H9 (cell line): Measurements from ENCODE around the gene GCSAML. TPM values are rescaled to one million over a fixed set of nuclear protein-coding genes. Genes with fewer than 3 reads are reported as not detected.

ENCODE experiments used
- DNase-seq: peaks from one replicate; pipeline ENCODE4 v3.0.0-alpha.2; 2017
- H2AFZ ChIP-seq: one replicate; pipeline ENCODE4 v1.6.1; 2013; ENCODE audit warnings: mild to moderate bottlenecking, low read length, control low read depth, moderate library complexity
- H2AK5ac ChIP-seq: 2 replicates; pipeline ENCODE4 v1.6.1; 2013; ENCODE audit warnings: low read length, control low read depth, mixed read lengths; ENCODE audit not compliant: insufficient read length
- H2BK120ac ChIP-seq: one replicate; pipeline ENCODE4 v1.6.1; 2013; ENCODE audit warnings: low read depth, mild to moderate bottlenecking, low read length, control low read depth, inconsistent platforms; ENCODE audit not compliant: poor library complexity, severe bottlenecking
- H2BK12ac ChIP-seq: 2 replicates; pipeline ENCODE4 v1.6.1; 2013; ENCODE audit warnings: low read length, control low read depth, mixed read lengths, low read depth; ENCODE audit not compliant: insufficient read length
- H2BK15ac ChIP-seq: 2 replicates; pipeline ENCODE4 v1.6.1; 2013; ENCODE audit warnings: low read depth, low read length, control low read depth
- H2BK20ac ChIP-seq: one replicate; pipeline ENCODE4 v1.6.1; 2013; ENCODE audit warnings: low read depth, mild to moderate bottlenecking, low read length, control low read depth, inconsistent platforms; ENCODE audit not compliant: poor library complexity, severe bottlenecking
- H2BK5ac ChIP-seq: 2 replicates; pipeline ENCODE4 v1.6.1; 2013; ENCODE audit warnings: low read length, control low read depth, mixed read lengths; ENCODE audit not compliant: insufficient read length
- H3K14ac ChIP-seq: 2 replicates; pipeline ENCODE4 v1.6.1; 2013; ENCODE audit warnings: low read length, control low read depth; ENCODE audit not compliant: insufficient read depth
- H3K18ac ChIP-seq: 2 replicates; pipeline ENCODE4 v1.6.1; 2013; ENCODE audit warnings: low read depth, mild to moderate bottlenecking, mixed read lengths, low read length, control low read depth; ENCODE audit not compliant: insufficient read length
- H3K23ac ChIP-seq: 2 replicates; pipeline ENCODE4 v1.6.1; 2013; ENCODE audit warnings: low read length, control low read depth, mixed read lengths, low read depth; ENCODE audit not compliant: insufficient read length
- H3K23me2 ChIP-seq: 2 replicates; pipeline ENCODE4 v1.6.1; 2013; ENCODE audit warnings: low read depth, mild to moderate bottlenecking, mixed read lengths, low read length, control low read depth; ENCODE audit not compliant: insufficient read length, poor library complexity, severe bottlenecking
- H3K27ac ChIP-seq: 2 replicates; pipeline ENCODE4 v1.5.1; 2013; ENCODE audit warnings: low read length, control low read depth, mixed read lengths, low read depth; ENCODE audit not compliant: insufficient read length
- H3K27me3 ChIP-seq: 2 replicates; pipeline ENCODE4 v1.6.1; 2013; ENCODE audit warnings: low read length, control low read depth, inconsistent platforms; ENCODE audit not compliant: insufficient read depth
- H3K4ac ChIP-seq: 2 replicates; pipeline ENCODE4 v1.6.1; 2013; ENCODE audit warnings: low read depth, mild to moderate bottlenecking, control low read depth, inconsistent platforms, low read length, moderate library complexity
- H3K4me1 ChIP-seq: 2 replicates; pipeline ENCODE4 v1.6.1; 2013; ENCODE audit warnings: low read length, control low read depth, inconsistent platforms; ENCODE audit not compliant: insufficient read depth
- H3K4me2 ChIP-seq: 2 replicates; pipeline ENCODE4 v1.6.1; 2013; ENCODE audit warnings: low read length, control low read depth, mixed read lengths; ENCODE audit not compliant: insufficient read length, insufficient read depth
- H3K56ac ChIP-seq: 2 replicates; pipeline ENCODE4 v1.6.1; 2013; ENCODE audit warnings: low read depth, mild to moderate bottlenecking, mixed read lengths, low read length, control low read depth; ENCODE audit not compliant: insufficient read length
- H3K79me1 ChIP-seq: 2 replicates; pipeline ENCODE4 v1.6.1; 2013; ENCODE audit warnings: low read depth, mild to moderate bottlenecking, moderate library complexity, low read length, control low read depth, inconsistent platforms; ENCODE audit not compliant: insufficient read depth, poor library complexity, severe bottlenecking
- H3K79me2 ChIP-seq: 2 replicates; pipeline ENCODE4 v1.6.1; 2013; ENCODE audit warnings: low read length, control low read depth, inconsistent platforms; ENCODE audit not compliant: insufficient read depth
- H3K9ac ChIP-seq: 2 replicates; pipeline ENCODE4 v1.6.1; 2013; ENCODE audit warnings: low read length, control low read depth, mixed read lengths; ENCODE audit not compliant: insufficient read length; ENCODE audit errors: extremely low read depth
- H3K9me3 ChIP-seq: one replicate; pipeline ENCODE4 v1.6.1; 2013; ENCODE audit warnings: low read depth, low read length, inconsistent platforms; ENCODE audit not compliant: control insufficient read depth
- H3T11ph ChIP-seq: one replicate; pipeline ENCODE4 v1.6.1; 2013; ENCODE audit warnings: mild to moderate bottlenecking, low read length, control low read depth, inconsistent platforms
- H4K20me1 ChIP-seq: one replicate; pipeline ENCODE4 v1.6.1; 2013; ENCODE audit not compliant: control insufficient read depth, insufficient read length, insufficient read depth
- H4K5ac ChIP-seq: 2 replicates; pipeline ENCODE4 v1.6.1; 2013; ENCODE audit warnings: low read depth, mild to moderate bottlenecking, mixed read lengths, low read length, control low read depth; ENCODE audit not compliant: insufficient read length
- H4K8ac ChIP-seq: replicated peaks from 2 replicates; pipeline ENCODE4 v1.6.1; 2013; ENCODE audit warnings: low read length, control low read depth, mixed read lengths, low read depth; ENCODE audit not compliant: insufficient read length
- H4K91ac ChIP-seq: 2 replicates; pipeline ENCODE4 v1.6.1; 2013; ENCODE audit warnings: low read depth, mild to moderate bottlenecking, moderate library complexity, mixed read lengths, low read length, control low read depth; ENCODE audit not compliant: insufficient read length
- H3K27ac Mint-ChIP-seq, 3 experiments: 2 replicates in 2 of 3; 3 replicates in 1 of 3; pipeline ENCODE4 v1.8.0; 2020 to 2021; ENCODE audit warnings: mixed read lengths in 3 of 3, mild to moderate bottlenecking in 1 of 3, moderate library complexity in 1 of 3
- H3K27me3 Mint-ChIP-seq: 2 replicates; pipeline ENCODE4 v1.8.0; 2021; ENCODE audit warnings: low read depth, mild to moderate bottlenecking, moderate library complexity, mixed read lengths
- H3K36me3 Mint-ChIP-seq, 3 experiments: 2 replicates in 2 of 3; 3 replicates in 1 of 3; pipeline ENCODE4 v1.8.0; 2020 to 2021; ENCODE audit warnings: low read depth in 3 of 3, mixed read lengths in 3 of 3; ENCODE audit not compliant: insufficient read depth in 1 of 3
- H3K4me1 Mint-ChIP-seq, 2 experiments: 2 replicates each; pipeline ENCODE4 v1.8.0; 2020; ENCODE audit warnings: mixed read lengths in 2 of 2
- H3K4me3 Mint-ChIP-seq, 2 experiments: 2 replicates in 1 of 2; 3 replicates in 1 of 2; pipeline ENCODE4 v1.8.0; 2020 to 2021; ENCODE audit warnings: mild to moderate bottlenecking in 2 of 2, mixed read lengths in 2 of 2, moderate library complexity in 1 of 2
- H3K9me3 Mint-ChIP-seq, 2 experiments: 2 replicates in 1 of 2; 3 replicates in 1 of 2; pipeline ENCODE4 v1.8.0; 2020; ENCODE audit warnings: mild to moderate bottlenecking in 2 of 2, mixed read lengths in 2 of 2, moderate library complexity in 1 of 2
- WGBS: extraction: QIAGEN DNeasy Blood & Tissue Kit; methylation state at CpG from one replicate; pipeline ENCODE4 v1.1.7; 2013; ENCODE audit warnings: missing lambda C conversion rate, low lambda C conversion rate, mixed read lengths; ENCODE audit not compliant: insufficient read length; ENCODE audit errors: extremely low coverage; 5-methylcytosine and 5-hydroxymethylcytosine counted together
- total RNA-seq: library from RNA; stranded (reverse); gene quantifications from 2 replicates; pipeline ENCODE4 v1.2.1, GENCODE V29; 2021
- TF ChIP-seq, protein P1 (sequence below): fragments of 200-600 bp; sonication (generic); conservative IDR thresholded peaks from 3 replicates; pipeline ENCODE4 v1.8.0; 2021; ENCODE audit warnings: antibody characterized with exemption, mild to moderate bottlenecking

The GCSAML gene
- total RNA-seq, 1 experiment from 2014 or later: not detected

DNA sequence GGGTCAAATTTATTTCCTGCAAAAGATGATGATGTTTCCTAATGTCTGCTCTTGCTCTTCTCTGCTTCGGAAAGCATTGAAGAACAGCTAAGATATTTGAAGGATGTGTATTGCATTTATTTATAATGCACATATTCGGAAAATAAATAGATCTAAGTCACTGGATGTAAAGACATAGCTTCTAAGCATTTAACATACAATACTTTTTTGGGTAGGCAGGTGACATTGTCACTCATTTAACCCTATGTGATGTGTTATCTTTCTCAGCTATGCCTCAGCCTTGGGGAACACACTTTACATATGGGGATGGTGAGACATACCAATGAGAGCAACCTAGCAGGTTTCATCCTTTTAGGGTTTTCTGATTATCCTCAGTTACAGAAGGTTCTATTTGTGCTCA lies 39.1 kb downstream of the GCSAML start, which contains the start of gene OR2G2:
Gene OR2G2 (plus strand): TSS at position 301 of the 400 bp plus-strand sequence. CDS start 0 bp downstream, at position 301.
- peaks cover 0 to 4% of the 10 kb centered on the region in 2 experiments; a peak in 2 of 4 replicates for H3K4me1 Mint-ChIP-seq
- H3K23me2 ChIP-seq: no peaks in the 10 kb centered on the region
- no peak within 1 kb of the TSS for H2BK15ac ChIP-seq
- no peaks in the 10 kb centered on the region for H3K27me3 ChIP-seq
- WGBS: no CpG with 5 or more reads among the region's 2 CpGs
- no peak within 1 kb of the TSS for H2BK20ac ChIP-seq
- H3K4me1 ChIP-seq: no peaks in the 10 kb centered on the region
- no peak within 1 kb of the TSS for H3K27ac Mint-ChIP-seq
- no peak within 1 kb of the TSS for H3K18ac ChIP-seq
- no peak within 1 kb of the TSS for H4K5ac ChIP-seq
- H2AFZ ChIP-seq: no peak within 1 kb of the TSS
- TF ChIP-seq, protein P1, sequence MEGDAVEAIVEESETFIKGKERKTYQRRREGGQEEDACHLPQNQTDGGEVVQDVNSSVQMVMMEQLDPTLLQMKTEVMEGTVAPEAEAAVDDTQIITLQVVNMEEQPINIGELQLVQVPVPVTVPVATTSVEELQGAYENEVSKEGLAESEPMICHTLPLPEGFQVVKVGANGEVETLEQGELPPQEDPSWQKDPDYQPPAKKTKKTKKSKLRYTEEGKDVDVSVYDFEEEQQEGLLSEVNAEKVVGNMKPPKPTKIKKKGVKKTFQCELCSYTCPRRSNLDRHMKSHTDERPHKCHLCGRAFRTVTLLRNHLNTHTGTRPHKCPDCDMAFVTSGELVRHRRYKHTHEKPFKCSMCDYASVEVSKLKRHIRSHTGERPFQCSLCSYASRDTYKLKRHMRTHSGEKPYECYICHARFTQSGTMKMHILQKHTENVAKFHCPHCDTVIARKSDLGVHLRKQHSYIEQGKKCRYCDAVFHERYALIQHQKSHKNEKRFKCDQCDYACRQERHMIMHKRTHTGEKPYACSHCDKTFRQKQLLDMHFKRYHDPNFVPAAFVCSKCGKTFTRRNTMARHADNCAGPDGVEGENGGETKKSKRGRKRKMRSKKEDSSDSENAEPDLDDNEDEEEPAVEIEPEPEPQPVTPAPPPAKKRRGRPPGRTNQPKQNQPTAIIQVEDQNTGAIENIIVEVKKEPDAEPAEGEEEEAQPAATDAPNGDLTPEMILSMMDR: no peak
- H3K4ac ChIP-seq: no peak within 1 kb of the TSS
- no peak within 1 kb of the TSS for H3K4me3 Mint-ChIP-seq
- no peak within 1 kb of the TSS for H2AK5ac ChIP-seq
- no peak within 1 kb of the TSS for H4K8ac ChIP-seq
- H3K9ac ChIP-seq: no peak within 1 kb of the TSS
- no peaks in the 10 kb centered on the region for H3K79me2 ChIP-seq
- H3K4me2 ChIP-seq: no peak within 1 kb of the TSS
- H2BK12ac ChIP-seq: no peak within 1 kb of the TSS
- H3T11ph ChIP-seq: no peak within 1 kb of the TSS
- no peak within 1 kb of the TSS for H3K23ac ChIP-seq
- no peaks in the 10 kb centered on the region for H3K79me1 ChIP-seq
- no peak within 1 kb of the TSS for H3K14ac ChIP-seq
- H3K27ac ChIP-seq: no peak within 1 kb of the TSS
- H3K9me3 Mint-ChIP-seq: peaks cover 9 to 10% of the 10 kb centered on the region in 2 experiments; a peak in 3 of 5 replicates
- H3K36me3 Mint-ChIP-seq: no peaks in the 10 kb centered on the region; a peak in 1 of 7 replicates
- no peak for DNase-seq
- no peak within 1 kb of the TSS for H2BK5ac ChIP-seq
- no peaks in the 10 kb centered on the region for H3K9me3 ChIP-seq
- H3K56ac ChIP-seq: no peak within 1 kb of the TSS
- no peak within 1 kb of the TSS for H4K91ac ChIP-seq
- H2BK120ac ChIP-seq: no peak within 1 kb of the TSS
- H3K27me3 Mint-ChIP-seq: peaks cover 3% of the 10 kb centered on the region
- no peaks in the 10 kb centered on the region for H4K20me1 ChIP-seq
